ENCODE measurements around the gene DSC2. TPM values are rescaled to one million over a fixed set of nuclear protein-coding genes. Genes with fewer than 3 reads are reported as not detected.
"Not testable (repeated sequence)": the region's sequence is repeated elsewhere in the genome, so short reads cannot be mapped to it uniquely, and the experiment has no call there.

The DSC2 gene
- total RNA-seq, 2 experiments from 2014 or later = not detected

- no peak for DNase-seq
- Mint-ChIP-seq H3K4me3 (no peak overlapping the region), H3K27me3 (no peaks in the 10 kb centered on the region), H3K36me3 (ENCODE audit: low read depth) (no peaks in the 10 kb centered on the region), H3K9me3 (no peaks in the 10 kb centered on the region), H3K4me1 (no peaks in the 10 kb centered on the region), H3K27ac (no peak overlapping the region)
- CTCF ChIA-PET = no interaction called here
- POLR2A ChIA-PET = no interaction called here
These were observed 86.3 kb downstream of the DSC2 start for GRCh38 chr18:31015715-31016434.

DNA sequence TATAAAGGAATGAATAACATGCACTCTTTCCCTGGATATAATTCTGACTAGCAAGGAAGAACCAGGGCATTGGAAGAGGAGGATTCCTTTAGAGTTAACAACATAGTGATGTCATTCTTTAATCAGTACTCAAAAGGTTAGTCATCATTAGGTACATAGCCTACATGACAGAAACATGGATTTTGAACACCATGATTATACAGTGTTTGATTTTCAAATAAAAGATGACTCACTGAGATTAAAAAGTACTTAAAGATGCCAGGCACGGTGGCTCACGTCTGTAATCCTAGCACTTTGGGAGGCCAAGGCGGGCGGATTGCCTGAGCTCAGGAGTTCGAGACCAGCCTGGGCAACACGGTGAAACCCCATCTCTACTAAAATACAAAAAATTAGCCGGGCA lies 90.8 kb downstream of the DSC2 start:
- H3K27me3 Mint-ChIP-seq; H3K9me3 Mint-ChIP-seq; DNase-seq; H3K27ac Mint-ChIP-seq; CTCF ChIA-PET; H3K36me3 Mint-ChIP-seq (ENCODE audit: low read depth); H3K4me3 Mint-ChIP-seq; H3K4me1 Mint-ChIP-seq; POLR2A ChIA-PET: not testable (repeated sequence)

DNA sequence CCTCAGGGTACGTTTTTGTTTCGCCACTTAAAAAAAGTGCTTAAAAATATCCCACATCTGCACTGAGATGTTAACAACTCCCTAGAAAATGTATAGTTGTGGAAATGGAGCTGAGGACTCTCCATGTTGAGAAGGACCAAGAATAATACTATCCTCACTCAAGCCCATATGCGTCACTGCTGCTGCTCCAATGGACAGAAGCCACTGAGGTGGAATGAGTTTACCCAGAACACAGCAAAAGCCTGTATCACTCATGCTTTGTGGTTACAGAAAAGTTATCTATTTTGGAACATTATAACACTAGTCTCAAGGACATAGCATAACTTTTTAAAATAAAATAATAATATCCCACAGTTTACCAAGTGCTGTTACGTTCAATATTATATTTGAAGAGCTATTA lies 91.6 kb downstream of the DSC2 start:
- H3K27ac Mint-ChIP-seq = no peak overlapping the region
- no peaks in the 10 kb centered on the region for H3K27me3 Mint-ChIP-seq
- POLR2A ChIA-PET = no interaction called here
- H3K9me3 Mint-ChIP-seq = no peaks in the 10 kb centered on the region
- CTCF ChIA-PET = no interaction called here
- H3K4me3 Mint-ChIP-seq = no peak overlapping the region
- no peak for DNase-seq
- no peaks in the 10 kb centered on the region for H3K4me1 Mint-ChIP-seq
- no peaks in the 10 kb centered on the region for H3K36me3 Mint-ChIP-seq (ENCODE audit: low read depth)

Other genes starting within 250 kb of the DSC2 start
- gene DSC3, start 59.7 kb downstream of the DSC2 start, total RNA-seq = not detected
- gene DSC1, start 60.4 kb upstream of the DSC2 start, total RNA-seq = under 1 TPM; 0.27 to 0.33 TPM
- not detected for gene DSG1, start 215.7 kb upstream of the DSC2 start, total RNA-seq